Glomerular visceral epithelial cell (primary cell): ENCODE measurements around the gene CALN1.
"Not testable (repeated sequence)": the region's sequence is repeated elsewhere in the genome, so short reads cannot be mapped to it uniquely, and the experiment has no call there.

ENCODE experiments used
- DNase-seq: peaks from one replicate; pipeline ENCODE4 v3.0.0-alpha.2; 2016; ENCODE audit errors: extremely low spot score

CALN1 gene

DNA sequence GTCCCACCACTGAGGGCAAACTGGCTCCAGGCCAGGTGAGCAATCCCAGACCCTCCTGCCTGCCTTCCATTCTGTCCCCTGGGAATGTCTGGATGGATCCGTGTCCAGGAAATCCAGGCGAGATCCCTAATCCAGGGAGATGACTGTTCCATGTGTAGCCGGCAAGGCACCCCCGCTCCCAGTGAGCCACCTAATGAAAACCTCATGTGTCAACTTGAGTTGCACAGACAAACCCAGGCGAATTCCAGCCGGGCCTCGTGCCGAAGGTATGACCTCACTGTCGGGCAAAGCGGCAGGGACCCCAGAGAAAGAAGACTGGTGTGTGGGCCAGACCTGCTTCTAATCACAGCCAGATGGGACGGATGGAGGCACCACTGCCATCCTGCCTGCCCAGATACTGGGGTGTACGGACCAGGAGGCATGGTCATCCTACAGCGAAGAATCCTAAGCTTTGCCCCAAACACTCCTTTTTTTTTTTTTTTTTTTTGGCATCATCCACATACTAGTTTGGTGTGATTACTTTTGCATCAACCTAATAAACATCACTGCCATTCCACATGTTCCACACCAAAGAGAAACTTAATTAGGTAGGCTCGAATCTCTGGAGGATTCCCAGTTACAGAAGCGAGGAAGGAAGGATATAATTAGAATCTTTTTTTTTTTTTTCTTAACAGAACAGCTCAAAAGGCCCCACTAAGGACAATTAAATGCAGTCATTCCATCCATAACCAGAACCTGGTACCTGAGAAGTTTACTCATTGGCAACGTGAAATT, 313.1 kb downstream of the CALN1 start:
- no peak for DNase-seq

- DNase-seq: no peak
These were observed 314.9 kb downstream of the CALN1 start for GRCh38 chr7:72097226-72097625.

DNA sequence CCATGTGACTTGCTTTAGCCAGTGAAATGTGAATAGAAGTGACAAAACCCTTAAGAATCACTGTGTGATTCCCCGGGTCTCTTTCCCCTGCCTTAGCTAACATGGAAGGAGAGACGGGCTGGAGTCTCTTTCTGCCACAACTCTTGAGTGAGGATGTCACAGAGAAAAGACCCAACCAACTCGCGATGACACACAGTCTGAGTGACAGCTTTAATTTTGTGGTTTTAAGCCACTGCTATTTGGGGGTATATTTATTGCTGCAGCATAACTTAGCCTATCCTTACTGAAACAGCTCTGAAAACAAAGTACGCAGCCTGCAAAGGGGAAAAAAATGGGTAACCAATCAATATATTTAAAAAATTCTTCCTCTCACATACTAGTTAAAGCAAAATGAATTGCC, 319.4 kb downstream of the CALN1 start:
- DNase-seq: no peak

DNA sequence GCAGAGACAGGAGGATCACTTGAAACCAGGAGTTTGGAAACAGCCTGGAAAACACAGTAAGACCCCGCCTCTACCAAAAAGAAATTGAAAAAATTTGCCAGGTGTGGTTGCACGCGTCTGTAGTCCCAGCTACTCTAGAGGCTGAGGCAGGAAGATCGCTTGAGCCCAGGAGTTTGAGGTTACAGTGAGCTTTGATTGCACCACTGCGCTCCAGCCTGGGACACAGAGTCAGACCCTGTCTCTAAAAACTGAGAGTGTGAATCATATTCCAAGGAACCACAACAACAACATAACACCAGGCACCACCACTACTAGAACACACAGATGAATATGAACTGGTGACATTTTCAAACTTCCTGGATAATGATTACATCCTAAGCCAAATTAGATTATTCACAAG, 324.2 kb downstream of the CALN1 start:
- DNase-seq: no peak

DNA sequence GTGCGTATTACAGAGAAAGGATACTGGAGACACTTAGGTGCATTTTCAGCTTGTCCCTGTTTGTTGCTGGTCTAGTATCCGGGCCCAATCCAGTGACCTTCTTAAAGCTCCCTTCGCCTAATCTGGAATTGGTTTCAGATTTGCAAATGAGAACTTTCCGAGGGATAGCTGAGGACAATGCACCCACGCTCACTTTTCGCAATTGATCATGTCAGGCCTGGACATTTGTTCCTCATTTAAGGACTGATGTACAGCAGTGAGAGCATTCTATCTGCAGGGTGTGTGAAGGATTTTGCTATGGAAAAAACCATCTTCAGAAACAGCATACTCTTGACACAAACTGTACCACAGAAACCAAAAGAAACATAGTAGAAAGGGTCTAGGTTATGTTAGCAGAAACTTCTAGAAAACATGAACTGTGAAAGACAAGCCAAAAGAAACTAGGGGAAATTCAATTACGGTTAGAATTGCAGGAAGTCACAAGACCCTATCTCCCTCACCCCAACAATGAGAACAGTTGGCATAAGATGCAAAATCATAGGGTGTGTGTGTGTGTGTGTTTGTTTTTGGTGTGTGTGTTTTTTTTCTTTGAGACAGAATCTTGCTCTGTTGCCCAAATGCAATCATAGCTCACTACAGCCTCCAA, 331.1 kb downstream of the CALN1 start:
- no peak for DNase-seq

DNA sequence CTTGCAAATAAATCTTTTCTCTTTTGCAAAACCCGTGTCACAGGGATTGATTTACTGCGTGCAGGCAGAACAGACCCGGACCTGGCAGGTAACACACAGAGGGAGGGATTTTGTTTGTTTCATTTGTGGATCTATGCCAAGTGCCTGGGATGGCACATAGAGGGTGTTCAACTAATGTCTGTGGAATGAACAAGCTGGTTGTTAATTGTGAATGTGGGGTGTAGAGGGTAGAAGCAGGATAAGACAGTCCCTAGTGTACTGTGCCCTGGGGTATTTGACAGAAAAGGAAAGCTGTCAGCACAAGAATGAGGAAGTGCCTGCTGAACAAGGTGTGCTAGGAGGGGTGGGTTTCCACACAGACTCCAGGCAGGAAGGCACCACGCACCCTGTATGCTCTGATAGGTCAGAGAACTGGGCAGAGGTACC, 331.8 kb downstream of the CALN1 start:
- DNase-seq: no peak

DNA sequence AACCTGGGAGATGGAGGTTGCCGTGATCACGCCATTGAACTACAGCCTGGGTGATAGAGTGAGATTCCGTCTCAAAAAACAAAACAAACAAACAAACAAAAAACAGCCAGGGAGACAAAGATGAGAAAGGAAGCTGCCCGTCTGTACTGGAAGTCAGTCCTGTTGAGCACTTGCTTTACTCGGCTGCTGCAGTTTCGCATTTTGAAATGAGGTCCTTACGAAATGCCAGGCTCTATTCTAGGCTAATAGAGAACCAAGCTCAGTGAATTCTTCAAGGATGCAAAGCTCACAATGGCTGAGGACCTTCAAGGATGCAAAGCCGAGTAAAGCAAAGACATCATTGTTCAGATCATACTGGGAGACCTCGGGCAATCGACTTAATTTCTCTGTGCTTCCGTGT, 333.3 kb downstream of the CALN1 start:
- DNase-seq: no peak

DNA sequence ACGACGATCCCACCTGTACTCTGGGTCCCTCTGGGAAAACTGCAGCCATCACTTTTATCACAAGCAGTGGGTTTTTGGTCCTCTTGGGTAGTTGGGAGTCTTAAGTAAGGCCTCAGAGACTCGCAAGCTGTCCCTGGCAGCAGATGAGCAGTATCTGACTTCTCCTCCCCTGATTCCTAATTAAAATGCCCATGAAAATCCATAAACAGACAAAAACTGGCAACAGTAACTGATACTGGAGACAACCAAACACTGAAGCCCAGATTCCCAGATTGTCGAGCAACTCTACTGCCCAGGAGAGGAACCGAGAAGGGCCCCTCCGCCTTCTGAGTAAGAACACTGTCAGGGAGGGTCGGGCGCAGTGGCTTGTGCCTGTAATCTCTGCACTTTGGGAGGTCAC, 333.8 kb downstream of the CALN1 start:
- no peak for DNase-seq

GRCh38 chr7:72077786-72078185, 334.4 kb downstream of the CALN1 start:
- no peak for DNase-seq

- DNase-seq: no peak
These were observed 339.2 kb downstream of the CALN1 start for GRCh38 chr7:72072901-72073300.

DNA sequence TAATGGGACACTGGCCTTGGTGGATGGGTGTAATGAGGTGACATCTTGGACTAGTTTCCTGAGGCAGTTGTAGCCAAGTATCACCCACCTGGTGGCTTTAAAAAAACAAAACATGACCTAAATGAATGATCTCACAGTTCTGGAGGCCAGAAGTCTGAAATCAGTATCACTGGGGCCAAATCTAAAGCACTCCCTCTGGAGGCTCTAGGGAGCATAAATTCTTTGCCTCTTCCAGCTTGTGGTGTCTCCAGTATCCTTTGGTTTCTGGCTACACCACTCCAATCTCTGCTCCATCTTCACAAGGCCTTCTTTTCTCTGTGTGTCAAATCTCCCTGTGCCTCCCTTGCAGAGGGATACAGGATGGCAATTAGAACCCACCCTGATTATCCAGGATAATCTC, 342.9 kb downstream of the CALN1 start:
- DNase-seq: no peak

- not testable (repeated sequence) for DNase-seq
These were observed 346.4 kb downstream of the CALN1 start for GRCh38 chr7:72065764-72066163.

- DNase-seq: no peak
These were observed 347.2 kb downstream of the CALN1 start for GRCh38 chr7:72064916-72065315.

GRCh38 chr7:72063330-72063729, 348.8 kb downstream of the CALN1 start:
- no peak for DNase-seq

GRCh38 chr7:72062666-72063065, 349.5 kb downstream of the CALN1 start:
- DNase-seq: no peak

DNA sequence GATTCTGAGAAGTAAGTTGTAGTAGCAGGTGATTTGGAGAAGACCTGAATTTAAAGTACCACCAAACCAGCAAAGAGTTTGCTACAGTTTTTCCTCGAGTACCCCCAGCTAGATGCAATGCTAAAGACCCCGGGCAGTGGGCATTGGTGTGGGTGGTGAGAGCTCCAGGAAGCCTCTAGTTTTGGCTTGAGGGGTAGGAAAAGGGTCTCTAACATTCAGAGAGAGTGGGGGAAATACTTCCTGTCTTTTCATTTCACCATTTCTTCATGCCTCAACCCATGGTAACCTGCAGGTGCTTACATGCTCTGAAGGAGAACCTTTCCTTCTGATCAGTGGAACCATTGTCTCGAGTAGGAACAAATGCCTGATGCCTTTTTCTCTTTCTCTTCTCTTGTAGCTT, 352.2 kb downstream of the CALN1 start:
- DNase-seq: no peak

GRCh38 chr7:72058579-72058978, 353.6 kb downstream of the CALN1 start:
- no peak for DNase-seq

DNA sequence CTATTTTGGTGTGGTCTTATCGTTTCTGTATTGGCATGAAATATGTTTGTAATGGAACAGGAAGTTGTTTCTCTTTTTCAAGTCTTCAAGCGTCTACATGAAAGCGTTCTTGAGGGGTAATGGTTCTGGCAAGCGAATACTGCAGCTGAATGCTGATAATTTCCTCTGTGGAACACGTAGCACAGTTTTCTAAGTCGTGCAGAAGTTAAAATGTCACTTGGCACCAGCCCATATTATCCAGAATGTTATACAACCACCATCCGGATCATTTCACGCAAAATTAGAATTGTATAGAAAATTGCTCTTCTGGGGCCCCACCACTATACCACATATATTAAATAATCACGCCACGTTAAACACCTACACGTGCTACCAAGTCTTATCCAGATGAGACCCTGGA, 354.3 kb downstream of the CALN1 start:
- DNase-seq: no peak

- no peak for DNase-seq
These were observed 354.9 kb downstream of the CALN1 start for GRCh38 chr7:72057231-72057630.

DNA sequence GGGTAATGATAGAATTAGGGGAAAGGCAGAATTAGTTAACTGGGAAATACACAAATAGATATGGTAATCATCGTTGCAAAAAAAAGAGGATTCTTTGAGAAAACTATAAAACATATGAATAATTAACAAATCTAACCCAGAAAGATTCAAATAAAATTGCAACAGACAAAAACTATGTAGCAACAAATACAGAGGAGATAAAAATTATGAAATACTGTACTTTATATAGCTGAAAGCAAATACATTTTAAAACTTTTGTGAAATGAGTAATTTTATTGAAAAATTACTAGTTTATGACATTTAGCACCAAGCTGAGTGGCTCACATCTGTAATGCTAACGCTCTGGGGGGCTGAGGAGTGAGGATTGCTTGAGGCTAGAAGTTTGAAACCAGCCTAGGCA, 356.7 kb downstream of the CALN1 start:
- DNase-seq: no peak

DNA sequence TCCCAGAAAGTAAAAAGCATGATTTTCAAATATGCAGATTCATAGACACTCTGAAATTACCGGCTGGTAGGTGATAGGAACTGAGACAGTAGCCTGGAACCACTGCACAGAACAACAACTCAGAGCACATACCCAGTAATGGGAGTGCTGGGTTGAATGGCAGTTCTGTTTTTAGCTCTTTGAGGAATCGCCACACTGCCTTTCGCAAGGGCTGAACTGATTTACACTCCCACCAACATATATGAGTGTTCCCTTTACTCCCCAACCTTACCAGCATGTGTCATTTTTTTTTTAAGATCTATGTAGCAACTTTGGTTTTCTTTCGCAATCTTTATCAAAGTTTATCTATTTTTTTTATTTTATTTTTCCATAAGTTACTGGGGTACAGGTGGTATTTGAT, 358.8 kb downstream of the CALN1 start:
- no peak for DNase-seq

DNA sequence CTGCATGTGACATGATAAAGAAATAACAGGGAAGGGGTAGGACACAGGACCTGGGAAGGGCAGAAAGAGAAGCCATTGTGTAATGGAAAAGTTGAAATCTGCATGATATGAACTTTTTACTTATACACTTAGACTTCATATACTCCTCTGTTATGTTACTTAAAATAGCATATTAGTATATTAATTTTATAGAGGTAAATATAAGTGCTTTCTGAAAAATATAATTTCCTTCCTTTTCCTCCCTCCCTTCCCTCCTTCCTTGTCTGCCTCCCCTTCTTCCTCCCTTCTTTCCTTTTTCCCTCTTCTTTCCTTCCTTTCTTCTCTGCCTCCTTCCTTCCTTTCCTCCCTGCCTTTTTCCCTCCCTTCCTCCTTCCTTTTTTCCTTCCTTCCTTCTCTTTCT, 363.7 kb downstream of the CALN1 start:
- no peak for DNase-seq

DNA sequence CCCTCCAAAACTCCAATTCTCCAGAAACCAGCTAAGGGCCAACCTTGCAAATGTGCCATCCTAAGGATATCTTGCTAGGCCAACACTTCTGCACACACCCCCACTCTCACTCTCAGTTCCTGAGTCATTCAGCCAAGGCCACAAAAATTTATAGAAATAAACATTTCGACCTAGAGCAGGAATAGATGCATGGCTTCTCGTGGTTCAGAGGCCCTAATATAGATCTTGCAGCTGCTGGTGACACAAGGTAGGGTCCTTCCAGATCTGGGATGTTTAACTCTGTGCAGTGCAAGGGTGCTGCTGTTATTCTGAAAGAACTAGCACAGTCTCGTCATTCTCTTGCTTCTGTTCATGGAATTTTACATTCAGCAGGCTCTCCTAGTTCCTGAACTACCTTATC, 369.3 kb downstream of the CALN1 start:
- DNase-seq: no peak

- DNase-seq: no peak
These were observed 371.5 kb downstream of the CALN1 start for GRCh38 chr7:72040641-72041040.
